Right lobe of liver (tissue), 4 donors: ENCODE results near the gene CASP8.

Experiments
- POLR2A ChIP-seq: fragments of 450-650 bp; IDR thresholded peaks from one replicate; pipeline ENCODE4 v1.6.1; 2017; ENCODE audit warnings: antibody characterized with exemption, mild to moderate bottlenecking
- TF ChIP-seq, protein P1 (sequence below), 4 donors: fragments of 200-600 bp in 3 of 4; fragments of 450-650 bp in 1 of 4; IDR thresholded peaks; one replicate each; pipeline versions ENCODE4 v1.5.1 to v1.8.0; 2016 to 2022; ENCODE audit warnings: antibody characterized with exemption in 4 of 4, mild to moderate bottlenecking in 2 of 4
- donor health status: DM: no; HTN: no; CAD: no.
- donor health status: DM: no; HTN: no; CAD: no.
- donor health status: DM: no; HTN: yes; CAD: no.

GRCh38 chr2:201322772-201323171 lies 62.4 kb downstream of the CASP8 start:
- TF ChIP-seq, protein P1, sequence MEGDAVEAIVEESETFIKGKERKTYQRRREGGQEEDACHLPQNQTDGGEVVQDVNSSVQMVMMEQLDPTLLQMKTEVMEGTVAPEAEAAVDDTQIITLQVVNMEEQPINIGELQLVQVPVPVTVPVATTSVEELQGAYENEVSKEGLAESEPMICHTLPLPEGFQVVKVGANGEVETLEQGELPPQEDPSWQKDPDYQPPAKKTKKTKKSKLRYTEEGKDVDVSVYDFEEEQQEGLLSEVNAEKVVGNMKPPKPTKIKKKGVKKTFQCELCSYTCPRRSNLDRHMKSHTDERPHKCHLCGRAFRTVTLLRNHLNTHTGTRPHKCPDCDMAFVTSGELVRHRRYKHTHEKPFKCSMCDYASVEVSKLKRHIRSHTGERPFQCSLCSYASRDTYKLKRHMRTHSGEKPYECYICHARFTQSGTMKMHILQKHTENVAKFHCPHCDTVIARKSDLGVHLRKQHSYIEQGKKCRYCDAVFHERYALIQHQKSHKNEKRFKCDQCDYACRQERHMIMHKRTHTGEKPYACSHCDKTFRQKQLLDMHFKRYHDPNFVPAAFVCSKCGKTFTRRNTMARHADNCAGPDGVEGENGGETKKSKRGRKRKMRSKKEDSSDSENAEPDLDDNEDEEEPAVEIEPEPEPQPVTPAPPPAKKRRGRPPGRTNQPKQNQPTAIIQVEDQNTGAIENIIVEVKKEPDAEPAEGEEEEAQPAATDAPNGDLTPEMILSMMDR (IDR thresholded peaks at IDR 0.05): no peak
- no peak for TF ChIP-seq POLR2A
